ENCODE results near the gene RBM38.
"Not testable (repeated sequence)": the region's sequence is repeated elsewhere in the genome, so short reads cannot be mapped to it uniquely, and the experiment has no call there.

RBM38 gene

GRCh38 chr20:57417830-57418780 lies 26.9 kb downstream of the RBM38 start:
- no peak for DNase-seq (ENCODE audit: low read depth)

DNA sequence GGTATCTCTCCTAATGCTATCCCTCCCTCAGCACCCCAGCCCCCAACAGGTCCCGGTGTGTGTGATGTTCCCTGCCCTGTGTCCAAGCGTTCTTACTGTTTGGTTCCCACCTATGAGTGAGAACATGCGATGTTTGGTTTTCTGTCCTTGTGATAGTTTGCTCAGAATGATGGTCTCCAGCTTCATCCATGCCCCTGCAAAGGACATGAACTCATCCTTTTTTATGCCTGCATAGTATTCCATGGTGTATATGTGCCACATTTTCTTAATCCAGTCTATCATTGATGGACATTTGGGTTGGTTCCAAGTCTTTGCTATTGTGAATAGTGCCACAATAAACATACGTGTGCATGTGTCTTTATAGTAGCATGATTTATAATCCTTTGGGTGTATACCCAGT lies 28.3 kb downstream of the RBM38 start:
- not testable (repeated sequence) for DNase-seq (ENCODE audit: low read depth)

- no peak for DNase-seq (ENCODE audit: low read depth)
Observed at GRCh38 chr20:57420571-57421252, 29.5 kb downstream of the RBM38 start.

DNA sequence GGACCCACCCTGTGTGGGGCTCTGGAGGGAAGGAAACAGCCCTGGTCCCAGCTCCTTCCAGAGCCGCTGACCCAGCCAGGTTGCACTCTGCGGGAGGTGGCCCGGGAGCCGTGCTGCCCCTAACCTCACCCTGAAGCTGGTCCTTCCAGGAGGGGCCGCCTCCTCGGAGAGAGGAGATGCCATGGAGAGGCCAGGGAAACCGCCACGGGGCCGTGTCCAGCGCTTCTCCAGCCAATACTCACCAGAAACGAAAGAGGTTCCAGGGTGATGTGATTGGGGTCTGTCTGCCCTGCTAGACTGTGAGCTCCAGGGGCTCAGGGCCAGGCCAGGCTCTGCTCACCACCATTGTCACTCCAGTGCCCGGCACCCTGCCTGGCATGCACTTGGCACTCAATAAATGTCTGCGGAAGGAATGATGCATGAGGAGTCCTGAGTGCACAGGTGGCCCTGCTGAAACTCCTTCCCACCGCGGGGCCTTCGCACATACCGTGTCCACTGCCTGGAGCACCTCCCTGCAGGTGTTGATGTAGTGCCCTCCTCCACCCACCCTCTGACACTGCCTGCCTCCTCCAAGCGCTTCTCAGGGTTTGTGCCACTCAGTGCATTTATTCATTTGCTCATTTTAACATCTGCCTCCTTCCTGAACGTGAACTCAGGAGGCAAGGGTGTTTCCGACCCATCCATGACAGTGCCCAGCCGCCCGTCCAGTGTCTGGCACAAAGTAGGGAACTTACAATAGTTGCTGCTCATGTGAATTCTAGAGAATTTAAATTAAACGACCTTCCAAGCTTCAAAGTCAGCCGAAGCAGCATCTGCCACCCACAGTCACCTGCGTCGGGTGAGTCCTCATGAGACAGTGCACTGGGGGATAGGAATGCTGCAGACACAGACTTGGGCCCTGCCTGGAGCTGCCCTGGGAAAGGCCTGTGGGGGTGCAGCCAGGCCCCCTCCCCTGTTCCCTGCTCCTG lies 30.3 kb downstream of the RBM38 start:
- no peak for DNase-seq (ENCODE audit: low read depth)

- DNase-seq (ENCODE audit: low read depth), result no peak
Observed at GRCh38 chr20:57422254-57422653, 31.1 kb downstream of the RBM38 start.

DNA sequence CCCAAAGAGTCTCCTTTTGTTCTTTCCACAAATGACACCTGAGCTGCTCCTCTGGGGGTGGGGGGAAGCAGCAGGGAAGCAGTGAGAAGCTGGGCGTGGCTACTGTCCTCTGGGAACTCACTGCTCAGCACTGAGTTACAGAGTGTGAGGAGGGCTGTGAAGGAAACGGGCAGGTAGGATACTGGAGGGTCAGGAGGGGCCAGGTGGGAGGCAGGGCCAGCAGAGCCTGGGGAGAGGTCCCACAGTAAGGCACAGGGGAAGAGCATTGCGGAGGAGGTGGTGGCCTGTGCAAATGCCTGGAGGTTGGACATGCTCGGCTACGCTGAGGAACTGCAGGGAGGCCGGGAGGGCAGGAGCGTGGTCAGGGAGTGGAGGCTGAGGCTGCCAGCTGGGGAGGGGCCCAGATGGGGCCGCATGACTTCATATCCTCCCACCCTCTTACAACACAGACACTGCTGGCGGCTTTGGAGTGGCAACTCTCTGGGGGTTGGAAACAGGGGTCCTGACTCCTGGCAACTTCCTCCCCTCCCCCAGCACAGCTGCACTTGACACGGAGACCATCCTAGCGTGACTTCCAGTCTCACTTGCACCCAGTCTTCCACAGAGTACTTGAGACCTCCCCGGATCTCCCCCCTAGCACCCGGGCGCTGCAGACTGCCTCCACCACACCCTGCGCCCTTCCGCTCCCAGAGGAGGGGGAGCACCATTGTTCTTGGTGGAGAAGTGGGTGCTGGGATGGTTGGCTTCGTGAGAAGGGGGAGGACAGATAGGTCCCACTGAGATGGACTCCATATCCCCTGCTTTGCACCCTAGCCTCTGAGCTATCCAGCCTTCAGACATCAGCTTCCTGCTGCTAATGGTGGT lies 34.2 kb downstream of the RBM38 start:
- DNase-seq (ENCODE audit: low read depth), result no peak

- DNase-seq (ENCODE audit: low read depth), result no peak
Observed at GRCh38 chr20:57426271-57426689, 35.1 kb downstream of the RBM38 start.

DNA sequence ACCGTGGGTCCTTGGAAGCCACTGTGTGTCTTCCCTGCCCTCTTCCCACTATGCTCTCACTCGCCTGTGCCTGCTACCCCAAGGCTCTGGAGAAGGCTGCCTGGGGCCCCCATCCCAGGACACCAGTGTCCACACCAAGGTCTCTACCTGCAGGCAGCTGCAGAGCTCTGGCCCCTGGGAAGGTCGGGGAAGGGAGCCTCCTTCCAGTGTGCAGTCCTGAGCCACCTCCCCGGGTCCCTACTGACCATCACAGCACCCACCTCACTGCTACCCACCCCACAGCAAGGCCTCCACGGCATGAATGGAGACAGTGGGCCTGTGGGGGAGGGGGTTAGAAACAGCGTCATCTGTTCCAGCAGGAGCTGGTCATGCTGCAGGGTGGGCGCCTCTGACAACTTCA lies 35.6 kb downstream of the RBM38 start:
- no peak for DNase-seq (ENCODE audit: low read depth)

DNA sequence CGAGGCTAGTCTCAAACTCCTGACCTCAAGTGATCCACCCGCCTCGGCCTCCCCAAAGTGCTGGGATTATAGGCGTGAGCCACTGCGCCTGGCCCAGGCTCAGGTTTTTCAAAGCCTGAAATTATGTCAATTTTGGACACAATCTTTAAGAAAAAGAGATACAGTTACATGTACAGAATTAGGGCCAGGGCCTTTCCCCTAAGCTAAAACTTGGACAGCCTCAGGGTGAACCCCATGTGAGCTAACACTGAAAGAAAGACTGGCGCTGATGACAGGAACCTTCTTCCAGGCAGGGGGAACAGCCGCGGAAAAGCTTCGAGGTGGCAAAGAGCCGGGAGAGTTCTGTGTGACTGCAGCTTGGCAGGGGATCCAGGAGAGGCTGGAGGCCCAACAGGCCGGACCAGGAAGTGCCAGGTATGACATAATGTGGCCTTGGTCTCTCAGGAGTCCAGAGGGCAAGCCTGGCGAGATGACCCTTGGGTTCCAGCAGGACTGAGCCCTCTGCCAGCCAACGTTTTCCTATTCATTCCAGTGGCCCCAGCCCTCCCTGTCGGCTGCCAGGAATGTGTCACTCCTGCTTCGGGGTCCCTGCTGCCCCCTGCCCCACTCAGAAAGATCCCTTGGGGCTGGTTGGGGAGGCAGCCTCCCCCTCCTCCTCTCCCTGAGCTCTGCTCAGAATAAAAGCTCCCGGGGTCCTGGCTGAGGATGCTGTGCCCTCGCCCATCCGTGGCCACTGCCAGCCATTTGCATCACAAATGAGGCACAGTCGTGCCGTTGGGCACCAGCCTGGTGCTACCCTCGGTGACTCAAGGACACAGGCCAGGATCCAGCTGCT lies 37.3 kb downstream of the RBM38 start:
- DNase-seq (ENCODE audit: low read depth), result no peak

DNA sequence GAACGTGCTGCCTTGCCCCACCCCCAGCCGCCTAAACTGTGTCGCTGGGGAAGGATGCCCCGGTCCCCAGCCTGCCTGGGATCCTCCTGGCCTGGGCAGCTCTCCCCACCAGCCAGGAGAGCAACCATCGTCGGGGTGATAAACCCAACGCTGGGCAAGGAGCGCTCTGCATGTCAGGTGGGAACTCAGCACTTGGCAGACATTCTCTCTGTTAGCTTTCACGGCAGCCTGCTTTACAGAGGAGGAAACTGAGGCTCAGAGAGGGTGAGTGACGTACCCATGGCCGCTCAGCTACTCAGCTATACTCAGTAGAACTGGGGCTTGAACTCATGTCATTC lies 37.9 kb downstream of the RBM38 start:
- no peak for DNase-seq (ENCODE audit: low read depth)

DNA sequence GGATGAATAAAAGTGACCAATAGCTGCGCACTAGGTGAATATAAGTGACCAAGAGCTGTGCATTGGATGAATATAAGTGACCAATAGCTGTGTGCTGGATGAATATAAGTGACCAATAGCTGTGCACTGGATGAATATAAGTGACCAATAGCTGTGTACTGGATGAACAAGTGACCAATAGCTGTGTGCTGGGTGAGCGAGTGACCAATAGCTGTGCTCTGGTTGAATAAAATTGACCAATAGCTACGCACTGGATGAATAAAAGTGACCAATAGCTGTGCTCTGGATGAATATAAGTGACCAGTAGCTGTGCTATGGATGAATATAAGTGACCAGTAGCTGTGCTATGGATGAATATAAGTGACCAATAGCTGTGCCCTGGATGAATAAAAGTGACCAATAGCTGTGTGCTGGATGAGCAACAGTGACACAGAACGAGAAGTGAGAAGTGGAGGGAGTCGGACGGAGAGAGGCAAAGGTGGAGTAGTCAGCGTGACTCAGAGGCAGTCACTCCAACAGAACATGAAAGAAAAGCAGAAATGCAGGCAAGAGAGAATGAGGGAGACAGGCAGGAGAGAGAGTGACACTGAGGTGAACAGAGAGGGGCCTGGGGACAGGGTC lies 38.5 kb downstream of the RBM38 start:
- DNase-seq (ENCODE audit: low read depth), result no peak

- not testable (repeated sequence) for DNase-seq (ENCODE audit: low read depth)
Observed at GRCh38 chr20:57430201-57430596, 39.0 kb downstream of the RBM38 start.

GRCh38 chr20:57431539-57431835 lies 40.3 kb downstream of the RBM38 start:
- DNase-seq (ENCODE audit: low read depth), result no peak

DNA sequence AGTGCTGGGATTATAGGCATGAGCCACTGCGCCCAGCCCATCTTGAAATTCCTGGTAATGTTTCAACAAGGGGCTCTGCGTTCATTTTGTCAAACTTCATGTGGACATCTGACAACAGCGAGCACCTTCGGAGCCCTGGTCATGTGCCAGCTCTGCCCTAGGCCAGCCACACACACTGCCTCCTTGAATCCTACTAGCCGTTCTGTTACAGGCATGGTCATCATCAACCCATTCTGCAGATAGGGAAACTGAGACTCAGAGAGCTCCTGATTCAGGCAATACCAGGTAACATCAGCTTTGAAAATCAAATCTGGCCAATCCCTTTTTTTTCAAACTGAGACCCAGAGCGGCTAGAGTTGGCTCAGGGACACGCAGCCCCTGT lies 41.3 kb downstream of the RBM38 start:
- DNase-seq (ENCODE audit: low read depth), result no peak

DNA sequence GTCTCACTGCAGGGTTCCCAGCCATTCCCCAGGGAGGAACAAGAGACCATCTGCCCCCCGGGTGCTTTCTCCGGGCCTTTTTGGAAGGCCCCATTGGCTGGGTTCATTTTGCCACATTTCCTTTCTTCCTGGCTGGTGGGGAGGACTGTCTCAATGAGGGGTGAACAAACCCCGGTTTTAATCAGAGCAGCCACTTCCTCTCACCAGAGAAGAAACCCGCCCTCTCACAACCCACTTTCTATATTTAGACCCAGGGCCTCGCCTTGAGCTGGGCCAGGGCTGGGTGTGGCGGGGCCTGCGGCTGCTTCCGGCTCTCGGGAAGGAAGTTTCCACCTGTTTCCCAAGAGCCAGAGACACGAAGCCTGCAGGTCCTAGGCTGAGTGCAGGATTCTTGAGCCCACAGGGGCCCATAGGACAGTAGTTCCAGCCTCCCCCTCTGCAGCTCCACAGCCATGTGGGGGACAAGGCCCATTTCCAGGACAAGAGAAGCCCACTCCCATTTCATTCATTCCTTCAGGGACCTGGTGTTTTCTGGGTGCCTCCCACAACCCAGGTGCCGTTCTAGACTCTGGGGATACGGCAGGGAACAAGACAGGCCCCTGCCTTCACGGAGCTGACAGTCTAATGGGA lies 41.8 kb downstream of the RBM38 start:
- DNase-seq (ENCODE audit: low read depth), result peak; percentile 53

- DNase-seq (ENCODE audit: low read depth), result no peak
Observed at GRCh38 chr20:57433657-57434389, 42.6 kb downstream of the RBM38 start.

- no peak for DNase-seq (ENCODE audit: low read depth)
Observed at GRCh38 chr20:57434390-57434700, 43.1 kb downstream of the RBM38 start.

GRCh38 chr20:57435105-57435497 lies 43.9 kb downstream of the RBM38 start:
- DNase-seq (ENCODE audit: low read depth), result no peak
